Sigmoid colon (tissue), 4 donors: ENCODE results near the gene KRTCAP2.
"Not testable (repeated sequence)": the region's sequence is repeated elsewhere in the genome, so short reads cannot be mapped to it uniquely, and the experiment has no call there.

ENCODE experiments used
- EP300 ChIP-seq, 4 donors: sonication (generic); formaldehyde crosslinking; IDR thresholded peaks; one replicate each; pipeline ENCODE4 v1.6.1; 2017; ENCODE audit warnings: antibody characterized with exemption in 4 of 4
- POLR2A ChIP-seq, 2 donors: fragments of 450-650 bp; IDR thresholded peaks; one replicate each; pipeline ENCODE4 v1.6.1; 2016; ENCODE audit warnings: antibody characterized with exemption in 2 of 2, mild to moderate bottlenecking in 2 of 2, moderate library complexity in 2 of 2
- TF ChIP-seq, protein P1 (sequence below), 4 experiments: fragments of 450-650 bp in 3 of 4; fragments of 200-600 bp in 1 of 4; IDR thresholded peaks; one replicate each; pipeline ENCODE4 v1.5.1; 2016 to 2019; ENCODE audit warnings: antibody characterized with exemption in 4 of 4, mild to moderate bottlenecking in 3 of 4, moderate library complexity in 2 of 4

DNA sequence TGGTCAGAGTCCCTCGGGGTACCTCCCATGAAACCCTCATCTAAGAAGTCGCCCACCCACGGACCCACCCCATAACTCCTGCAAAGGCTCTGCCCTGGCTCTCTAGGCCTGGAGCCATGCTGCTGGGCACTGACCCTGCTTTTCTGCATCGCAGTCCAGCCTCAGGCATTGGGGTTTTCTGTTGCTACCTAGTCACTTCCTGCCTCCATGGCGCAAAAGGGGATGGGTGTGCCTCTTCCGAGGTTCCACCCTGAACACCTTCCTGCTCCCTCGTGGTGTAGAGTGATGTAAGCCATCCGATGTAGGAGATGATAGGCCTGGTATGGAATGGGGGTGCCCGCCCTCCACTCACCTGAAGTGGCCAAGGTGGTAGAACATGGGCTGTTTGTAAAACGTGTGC lies 41.6 kb upstream of the KRTCAP2 start:
- TF ChIP-seq, protein P1, sequence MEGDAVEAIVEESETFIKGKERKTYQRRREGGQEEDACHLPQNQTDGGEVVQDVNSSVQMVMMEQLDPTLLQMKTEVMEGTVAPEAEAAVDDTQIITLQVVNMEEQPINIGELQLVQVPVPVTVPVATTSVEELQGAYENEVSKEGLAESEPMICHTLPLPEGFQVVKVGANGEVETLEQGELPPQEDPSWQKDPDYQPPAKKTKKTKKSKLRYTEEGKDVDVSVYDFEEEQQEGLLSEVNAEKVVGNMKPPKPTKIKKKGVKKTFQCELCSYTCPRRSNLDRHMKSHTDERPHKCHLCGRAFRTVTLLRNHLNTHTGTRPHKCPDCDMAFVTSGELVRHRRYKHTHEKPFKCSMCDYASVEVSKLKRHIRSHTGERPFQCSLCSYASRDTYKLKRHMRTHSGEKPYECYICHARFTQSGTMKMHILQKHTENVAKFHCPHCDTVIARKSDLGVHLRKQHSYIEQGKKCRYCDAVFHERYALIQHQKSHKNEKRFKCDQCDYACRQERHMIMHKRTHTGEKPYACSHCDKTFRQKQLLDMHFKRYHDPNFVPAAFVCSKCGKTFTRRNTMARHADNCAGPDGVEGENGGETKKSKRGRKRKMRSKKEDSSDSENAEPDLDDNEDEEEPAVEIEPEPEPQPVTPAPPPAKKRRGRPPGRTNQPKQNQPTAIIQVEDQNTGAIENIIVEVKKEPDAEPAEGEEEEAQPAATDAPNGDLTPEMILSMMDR (IDR thresholded peaks at IDR 0.05): not testable (repeated sequence)
- TF ChIP-seq POLR2A, EP300 (IDR thresholded peaks at IDR 0.05): not testable (repeated sequence)
